ENCODE results near the gene ADAMTS10. TPM values are rescaled to one million over a fixed set of nuclear protein-coding genes. Genes with fewer than 3 reads are reported as not detected.

Gene ADAMTS10
- total and polyA plus RNA-seq, 2 donors (not counting 3 experiments of a cell fraction or from before 2014, with no cell fraction given): 15.8 to 17.4 TPM

DNA sequence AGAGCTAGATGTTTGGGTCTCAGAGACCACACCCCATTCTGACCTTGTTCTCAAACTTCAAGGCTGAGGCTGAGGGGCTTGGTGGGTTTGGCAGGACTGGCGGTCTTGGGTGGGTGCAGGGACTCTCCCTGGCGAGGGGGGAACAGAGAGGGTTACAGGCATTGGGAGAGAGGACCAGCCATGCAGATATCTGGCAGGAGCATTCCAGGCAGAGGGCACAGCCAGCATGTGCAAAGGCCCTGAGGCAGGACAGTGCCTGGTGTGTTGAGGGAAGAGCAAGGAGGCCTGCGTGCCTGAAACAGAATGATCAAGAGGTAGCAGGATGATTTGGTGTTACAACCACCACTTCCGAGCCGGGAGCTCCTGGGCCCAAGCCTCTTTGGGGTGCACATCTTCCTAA, 47.4 kb upstream of the ADAMTS10 start:
- BruUV-seq (replicated peaks): no TSS peak

More for the DNA sequence above, 47.4 kb upstream of the ADAMTS10 start:
- no peak for FAIRE-seq
- Histone ChIP-seq H3K9ac (replicated peaks; ENCODE audit: extremely low read depth, insufficient read depth, low read length) (no peak overlapping the region), H3K27me3 (ENCODE audit: control insufficient read depth in 2 of 2, insufficient read depth in 2 of 2, low read length in 2 of 2) (no peaks in the 10 kb centered on the region), H3K36me3 (ENCODE audit: control insufficient read depth in 2 of 2, extremely low read depth in 1 of 2, insufficient read depth in 2 of 2, low read length in 2 of 2) (no peaks in the 10 kb centered on the region), H3K79me2 (ENCODE audit: control insufficient read depth, insufficient read depth, low read length) (no peaks in the 10 kb centered on the region), H2AFZ (ENCODE audit: low read depth, low read length) (no peak overlapping the region), H4K20me1 (replicated peaks; ENCODE audit: control insufficient read depth, extremely low read depth, insufficient read depth, low read length) (no peaks in the 10 kb centered on the region), H3K4me3 (replicated peaks in 1 of 3; ENCODE audit: insufficient read depth in 1 of 3, low read depth in 1 of 3, low read length in 3 of 3) (no peak overlapping the region), H3K4me2 (ENCODE audit: insufficient read depth, low read length) (no peak overlapping the region), H3K4me1 (ENCODE audit: control insufficient read depth, extremely low read depth, insufficient read depth, low read length) (no peaks in the 10 kb centered on the region), H3K27ac (ENCODE audit: insufficient read depth, low read depth, low read length) (no peak overlapping the region), H3K9me1 (replicated peaks; ENCODE audit: control insufficient read depth, extremely low read depth, insufficient read depth, low read length) (no peaks in the 10 kb centered on the region), H3K9me3 (replicated peaks; ENCODE audit: control insufficient read depth, insufficient read depth, low read length) (no peaks in the 10 kb centered on the region)
- TF ChIP-seq EZH2 (IDR thresholded peaks at IDR 0.05; ENCODE audit: borderline replicate concordance, low read depth, low read length, severe bottlenecking) (no peak), GATA2 (IDR thresholded peaks at IDR 0.05; ENCODE audit: insufficient read depth, insufficient read length, low read depth, low read length) (no peak), FOS (IDR thresholded peaks at IDR 0.05; ENCODE audit: borderline replicate concordance, insufficient read depth, low read length) (no peak), POLR2A (IDR thresholded peaks at IDR 0.05; ENCODE audit: low read depth, low read length) (no peak), POLR2AphosphoS5 (IDR thresholded peaks at IDR 0.05; ENCODE audit: insufficient read depth, low read depth, low read length) (no peak), JUN (IDR thresholded peaks at IDR 0.05; ENCODE audit: borderline replicate concordance, insufficient read depth, insufficient read length, low read depth) (no peak), MYC (IDR thresholded peaks at IDR 0.05; ENCODE audit: low read depth, low read length) (no peak)
- TF ChIP-seq, protein P1, sequence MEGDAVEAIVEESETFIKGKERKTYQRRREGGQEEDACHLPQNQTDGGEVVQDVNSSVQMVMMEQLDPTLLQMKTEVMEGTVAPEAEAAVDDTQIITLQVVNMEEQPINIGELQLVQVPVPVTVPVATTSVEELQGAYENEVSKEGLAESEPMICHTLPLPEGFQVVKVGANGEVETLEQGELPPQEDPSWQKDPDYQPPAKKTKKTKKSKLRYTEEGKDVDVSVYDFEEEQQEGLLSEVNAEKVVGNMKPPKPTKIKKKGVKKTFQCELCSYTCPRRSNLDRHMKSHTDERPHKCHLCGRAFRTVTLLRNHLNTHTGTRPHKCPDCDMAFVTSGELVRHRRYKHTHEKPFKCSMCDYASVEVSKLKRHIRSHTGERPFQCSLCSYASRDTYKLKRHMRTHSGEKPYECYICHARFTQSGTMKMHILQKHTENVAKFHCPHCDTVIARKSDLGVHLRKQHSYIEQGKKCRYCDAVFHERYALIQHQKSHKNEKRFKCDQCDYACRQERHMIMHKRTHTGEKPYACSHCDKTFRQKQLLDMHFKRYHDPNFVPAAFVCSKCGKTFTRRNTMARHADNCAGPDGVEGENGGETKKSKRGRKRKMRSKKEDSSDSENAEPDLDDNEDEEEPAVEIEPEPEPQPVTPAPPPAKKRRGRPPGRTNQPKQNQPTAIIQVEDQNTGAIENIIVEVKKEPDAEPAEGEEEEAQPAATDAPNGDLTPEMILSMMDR (IDR thresholded peaks at IDR 0.05; ENCODE audit: extremely low read depth in 1 of 2, insufficient read depth in 1 of 2, low read depth in 1 of 2, low read length in 2 of 2): no peak
- TF ChIP-seq, protein P2, sequence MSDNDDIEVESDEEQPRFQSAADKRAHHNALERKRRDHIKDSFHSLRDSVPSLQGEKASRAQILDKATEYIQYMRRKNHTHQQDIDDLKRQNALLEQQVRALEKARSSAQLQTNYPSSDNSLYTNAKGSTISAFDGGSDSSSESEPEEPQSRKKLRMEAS (IDR thresholded peaks at IDR 0.05; ENCODE audit: insufficient read depth, insufficient read length): no peak
- dilution Hi-C loops (cut with MboI; ENCODE audit: extremely low pct_ligation_motif_present, low sequenced_read_pairs): no loop called here
- ChIA-PET POLR2A (no interaction called here), CTCF (interaction anchor here (0.9 kb wide), 1 partner anchor 16 kb away, joined by 3 read pairs; no protein-coding TSS in a partner anchor)
- DNase-seq (ENCODE audit: low read depth, low spot score): no peak
- intact Hi-C loops (cut with micrococcal nuclease): no loop called here

All from endothelial cell of umbilical vein (primary cell).